Sciatic nerve (tissue), 2 donors: Measurements from ENCODE around the gene CXorf58. TPM values are rescaled to one million over a fixed set of nuclear protein-coding genes. Genes with fewer than 3 reads are reported as not detected.
"Not testable (repeated sequence)": the region's sequence is repeated elsewhere in the genome, so short reads cannot be mapped to it uniquely, and the experiment has no call there.

Experiments
- ATAC-seq: fragments of 200-7000 bp; cut with Tn5 transposase; one replicate; pipeline ENCODE4 v1.9.1; 2020; ENCODE audit warnings: mild to moderate bottlenecking, moderate library complexity
- DNase-seq: peaks from one replicate; pipeline ENCODE4 v3.0.0-alpha.2; 2020; ENCODE audit warnings: low spot score
- intact Hi-C: fragments of 100-400 bp; cut with DNase I; formaldehyde crosslinking; loops from one replicate; pipeline ENCODE4 v1.14.2; 2022
- total RNA-seq: library from RNA; stranded (reverse); fragmentation: NEBNext Ultra II Directional; extraction: Animal tissue kit (Norgen Biotek cat#: 25700); gene quantifications from one replicate; pipeline ENCODE4 v1.2.1, GENCODE V29; 2021
- donor health status: DM: no; HTN: no; CAD: no.
- donor health status: DM: no; HTN: no; CAD: no.

Gene CXorf58, protein sequence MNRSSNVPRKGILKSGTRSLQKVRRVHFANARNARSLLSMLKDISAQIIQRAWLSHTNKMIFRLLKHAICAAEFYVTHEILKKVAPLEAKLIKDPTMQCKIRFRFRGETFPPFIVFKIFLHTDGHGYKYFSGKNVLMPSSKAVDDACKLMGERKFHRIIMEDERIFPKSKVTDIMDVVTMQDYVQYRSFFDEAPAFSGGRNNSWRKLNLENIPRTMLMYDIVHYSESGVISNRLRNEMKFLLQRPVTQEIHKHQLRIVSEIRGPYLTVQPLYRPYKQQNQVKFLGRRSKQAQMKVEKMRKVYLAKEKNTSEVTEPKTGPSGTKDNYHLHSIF
- total RNA-seq = not detected

DNA sequence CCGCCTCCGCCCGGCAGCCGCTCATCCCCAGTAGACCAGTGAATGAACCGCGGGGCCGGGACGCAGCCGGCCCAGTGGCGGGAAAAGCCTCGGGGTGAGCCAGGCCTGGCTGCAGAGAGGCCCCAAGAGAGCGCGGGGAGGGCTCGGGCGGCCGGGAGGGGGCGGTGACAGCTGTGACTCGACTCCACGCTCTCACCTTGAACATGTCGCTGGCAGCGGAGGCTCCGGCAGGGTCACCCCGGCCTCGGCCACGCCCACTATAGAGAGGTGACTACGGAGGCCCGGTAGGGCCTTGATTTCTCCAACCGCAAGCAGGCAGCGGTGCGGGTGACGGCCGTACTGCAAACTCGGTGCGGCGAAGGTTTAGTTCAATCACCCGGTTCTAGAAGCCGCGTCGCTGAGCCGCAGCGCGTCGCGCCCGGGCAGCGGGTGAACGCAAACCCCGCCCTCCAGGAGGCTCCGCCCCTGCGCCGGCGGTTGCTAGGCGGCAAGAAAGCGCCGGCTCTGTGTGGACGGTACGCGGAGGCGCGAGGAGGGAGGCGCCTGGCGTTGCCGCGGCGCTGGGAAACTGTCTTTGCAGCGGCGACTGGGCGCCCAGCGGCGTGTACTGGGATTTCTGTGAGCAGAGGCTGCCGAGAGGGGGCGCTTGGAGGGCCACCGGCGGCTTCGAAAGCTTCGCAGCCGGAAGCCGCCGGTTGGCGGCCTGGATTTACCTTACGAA is at the start of gene CXorf58, which contains the start of gene APOO:
Gene CXorf58, plus strand, starts transcription at position 509 of the 721 bp plus-strand sequence. CDS start 2,297 bp downstream, outside the sequence.
Gene APOO, minus strand, starts transcription at position 441 of the 721 bp plus-strand sequence. Its CDS starts 236 bp downstream, at position 205.
- intact Hi-C loops = loop anchor here (10.0 kb wide), 1 partner anchor 123 kb away; the partner anchor contains the start of gene SAT1
- peak; percentile 99 for ATAC-seq

DNA sequence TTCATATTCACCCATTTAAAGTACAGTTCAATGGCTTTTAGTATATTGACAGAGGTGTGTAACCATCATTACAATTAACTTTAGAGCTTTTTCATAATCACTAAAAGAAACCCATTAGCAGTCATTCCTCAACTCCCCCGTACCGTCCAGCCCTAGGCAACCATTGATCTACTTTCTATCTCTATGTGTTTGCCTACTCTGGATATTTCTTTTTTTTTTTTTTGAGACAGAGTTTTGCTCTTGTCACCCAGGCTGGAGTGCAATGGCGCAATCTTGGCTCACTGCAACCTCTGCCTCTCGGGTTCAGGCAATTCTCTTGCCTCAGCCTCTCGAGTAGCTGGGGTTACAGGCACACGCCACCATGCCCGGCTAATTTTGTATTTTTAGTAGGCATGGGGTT is 48.6 kb upstream of the CXorf58 start:
- ATAC-seq, intact Hi-C loops, DNase-seq: not testable (repeated sequence)

More for the DNA sequence above, at the start of gene CXorf58, which contains the start of gene APOO:
- DNase-seq = peak; percentile 93

DNA sequence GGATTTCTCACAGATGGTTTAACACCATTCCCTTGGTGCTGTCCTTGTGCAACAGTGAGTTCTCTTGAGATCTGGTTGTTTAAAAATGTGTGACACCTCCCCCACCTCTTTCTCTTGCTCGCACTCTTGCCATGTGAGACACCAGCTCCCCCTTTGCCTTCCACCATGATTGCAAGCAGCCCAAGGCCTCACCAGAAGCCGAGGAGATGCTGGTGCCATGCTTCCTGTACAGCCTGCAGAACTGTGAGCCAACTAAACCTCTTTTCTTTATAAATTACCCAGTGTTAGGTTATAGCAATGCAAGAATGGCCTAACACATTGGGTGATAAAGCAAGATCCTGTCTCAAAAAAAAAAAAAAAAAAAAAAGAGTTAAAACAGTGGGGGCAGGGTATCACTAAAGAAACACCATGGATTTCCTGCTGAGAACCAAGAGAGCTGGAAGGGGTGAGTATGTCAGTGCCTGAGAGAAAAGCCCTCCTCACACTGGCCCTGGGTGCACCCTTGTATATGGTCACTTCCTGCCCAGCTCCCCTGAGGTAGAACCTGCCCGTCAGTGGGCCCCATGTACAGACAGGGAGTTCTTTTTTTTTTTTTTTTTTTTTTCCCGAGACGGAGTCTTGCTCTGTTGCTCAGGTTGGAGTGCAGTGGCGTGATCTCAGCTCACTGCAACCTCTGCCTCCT is 46.5 kb upstream of the CXorf58 start:
- ATAC-seq = no peak
- DNase-seq = no peak
- intact Hi-C loops = no loop called here

DNA sequence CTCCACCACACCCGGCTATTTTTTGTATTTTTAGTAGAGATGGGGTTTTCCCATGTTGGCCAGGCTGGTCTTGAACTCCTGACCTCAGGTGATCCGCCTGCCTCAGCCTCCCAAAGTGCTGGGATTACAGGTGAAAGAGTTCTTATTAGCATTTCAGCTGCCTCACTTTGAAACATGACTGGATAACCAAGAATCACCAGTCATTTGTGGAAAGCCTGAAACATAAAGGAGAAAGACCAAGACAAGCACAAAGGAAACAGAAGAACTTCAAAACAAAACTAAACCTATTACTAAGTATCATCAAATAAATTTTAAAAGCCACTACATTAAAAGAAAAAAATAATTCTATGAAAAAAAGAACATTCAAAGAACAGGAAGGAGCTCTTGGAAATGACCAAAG is 45.9 kb upstream of the CXorf58 start:
- DNase-seq, ATAC-seq, intact Hi-C loops: not testable (repeated sequence)

DNA sequence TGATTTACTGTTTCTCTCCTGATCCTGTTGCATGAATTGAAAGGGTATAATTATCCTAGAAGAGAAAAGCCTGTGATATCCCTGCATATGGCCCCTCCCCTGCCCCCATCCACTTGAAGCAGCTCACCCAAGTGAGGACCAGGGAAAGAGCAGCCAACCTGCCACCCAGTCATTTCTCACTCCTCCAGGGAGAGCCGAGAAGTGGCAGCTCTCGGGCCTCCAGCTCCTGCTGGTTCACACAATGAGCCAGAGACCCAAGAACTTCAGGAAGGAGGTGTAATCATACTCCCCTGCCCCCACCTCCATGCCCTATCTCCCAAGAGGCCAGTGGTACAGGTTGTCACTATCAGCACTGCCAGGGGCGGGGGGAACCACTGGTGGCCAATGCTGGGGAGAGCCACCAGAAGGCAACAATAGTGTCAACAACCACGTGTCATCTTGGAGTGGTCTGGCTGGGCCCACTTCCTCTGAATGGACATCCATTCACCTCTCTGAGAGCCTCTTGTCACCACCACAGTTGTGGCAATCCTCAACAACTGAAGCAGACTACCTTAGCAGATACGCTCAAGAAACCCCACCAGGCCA is 43.0 kb upstream of the CXorf58 start:
- intact Hi-C loops = no loop called here
- no peak for DNase-seq
- ATAC-seq = no peak

DNA sequence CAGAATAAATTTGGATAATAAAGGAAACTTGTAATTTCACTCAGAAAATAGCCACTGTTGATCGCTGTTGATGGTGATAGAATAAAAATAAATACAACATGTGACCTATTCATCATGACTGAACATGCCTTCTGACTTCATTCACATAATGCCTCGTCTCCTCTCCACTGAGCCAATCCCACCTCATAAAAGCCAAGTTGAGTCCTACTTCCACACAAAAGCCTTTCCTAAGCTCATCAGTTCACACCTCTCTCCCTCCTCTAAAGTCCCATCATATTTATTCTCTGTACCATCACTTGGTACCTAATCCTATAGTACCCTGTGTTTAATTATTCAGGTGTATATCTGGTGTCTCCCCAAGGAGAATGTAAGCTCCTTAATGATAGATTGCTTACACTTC is 37.8 kb upstream of the CXorf58 start:
- no peak for ATAC-seq
- no peak for DNase-seq
- intact Hi-C loops = no loop called here

DNA sequence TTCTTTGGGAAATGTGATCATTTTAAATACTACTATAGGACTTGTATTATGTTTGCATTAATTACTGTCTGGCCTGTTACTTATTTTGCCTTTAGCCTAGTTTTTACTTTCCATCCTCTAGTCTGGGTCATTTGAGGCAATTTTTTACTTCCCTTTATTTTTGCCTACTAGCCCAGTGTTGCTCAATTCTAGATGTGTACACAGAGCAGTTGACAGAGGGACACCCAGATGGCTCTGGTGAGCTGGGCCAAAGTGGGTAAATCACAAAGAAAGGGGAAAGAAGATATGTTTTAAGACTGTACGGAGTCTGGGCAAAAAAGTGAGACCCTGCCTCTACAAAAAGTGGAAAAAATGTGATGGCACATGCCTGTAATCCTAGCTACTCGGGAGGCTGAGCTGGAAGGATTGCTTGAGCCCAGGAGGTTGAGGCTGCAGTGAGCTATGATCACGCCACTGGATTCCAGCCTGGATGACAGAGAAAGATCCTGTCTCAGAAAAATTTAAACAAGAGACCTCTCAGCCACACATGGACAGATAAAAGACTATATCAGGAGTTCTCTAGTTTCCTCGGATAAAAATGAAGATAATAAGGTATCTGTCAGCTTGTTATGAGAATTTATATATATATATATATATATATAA is 35.8 kb upstream of the CXorf58 start:
- DNase-seq (no peak), ATAC-seq (peak; percentile 61)
- intact Hi-C loops = no loop called here

DNA sequence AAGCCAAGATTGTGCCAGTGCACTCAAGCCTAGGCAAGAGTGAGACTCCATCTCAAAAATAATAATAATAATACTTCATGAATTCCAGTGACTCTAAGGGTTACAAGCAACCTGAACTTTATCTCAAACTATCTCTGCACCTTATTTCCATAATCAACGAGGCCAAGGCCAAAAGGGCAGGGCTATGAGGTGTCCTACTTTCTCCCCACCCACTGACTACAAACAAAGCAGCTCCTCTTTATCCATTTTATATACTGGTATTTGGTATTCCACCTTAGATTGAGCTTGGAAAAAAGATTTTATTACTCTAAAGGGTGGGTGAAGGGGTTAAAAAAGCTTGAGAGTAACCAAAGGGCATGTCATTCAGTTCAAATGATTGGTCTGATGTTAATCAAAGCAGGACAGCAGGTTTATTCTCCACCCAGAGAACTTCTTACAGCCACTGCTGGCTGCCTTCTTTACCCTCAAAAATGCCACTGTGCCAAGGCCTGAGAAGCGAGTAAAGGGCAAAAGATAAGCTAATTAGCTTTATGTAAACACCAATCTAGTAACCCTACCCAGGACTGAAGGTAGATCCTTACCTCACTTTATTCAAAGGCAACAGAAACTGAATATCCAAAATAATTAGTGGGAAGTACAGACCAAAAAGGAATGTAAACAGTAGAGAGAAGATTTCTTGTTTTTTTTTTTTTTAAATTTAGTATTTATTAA is 28.3 kb upstream of the CXorf58 start:
- DNase-seq (no peak), ATAC-seq (no peak)
- intact Hi-C loops = no loop called here

DNA sequence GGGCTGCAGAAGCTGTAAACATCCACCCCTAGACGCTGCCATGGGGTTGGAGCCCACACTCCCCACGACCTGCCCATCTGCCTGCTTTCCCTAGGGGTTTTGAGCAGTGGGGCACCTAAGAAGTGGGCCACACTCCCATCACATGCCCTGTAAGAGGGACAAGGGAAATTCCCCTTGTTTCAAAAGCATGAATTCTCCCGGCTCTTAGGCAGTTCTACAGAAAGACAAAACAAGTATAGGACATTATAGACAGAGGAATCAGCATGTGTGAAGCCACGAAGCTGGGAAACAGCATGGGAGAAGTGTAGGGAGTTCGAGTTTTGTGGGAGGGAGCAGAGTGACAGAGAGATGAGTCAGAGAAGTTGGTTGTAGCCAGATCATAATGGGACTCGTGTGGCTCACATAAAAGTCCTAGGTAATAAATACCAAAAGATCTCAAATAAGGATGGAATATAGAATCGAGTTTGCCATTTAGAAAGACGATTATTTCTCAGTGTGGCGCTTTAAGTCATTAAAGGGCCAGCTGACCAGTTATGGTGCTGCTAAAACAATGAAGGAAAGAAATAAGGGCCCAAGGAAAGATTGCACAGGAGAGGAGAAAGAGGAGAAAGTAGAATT is 24.0 kb upstream of the CXorf58 start:
- DNase-seq (no peak), ATAC-seq (no peak)
- intact Hi-C loops = no loop called here

DNA sequence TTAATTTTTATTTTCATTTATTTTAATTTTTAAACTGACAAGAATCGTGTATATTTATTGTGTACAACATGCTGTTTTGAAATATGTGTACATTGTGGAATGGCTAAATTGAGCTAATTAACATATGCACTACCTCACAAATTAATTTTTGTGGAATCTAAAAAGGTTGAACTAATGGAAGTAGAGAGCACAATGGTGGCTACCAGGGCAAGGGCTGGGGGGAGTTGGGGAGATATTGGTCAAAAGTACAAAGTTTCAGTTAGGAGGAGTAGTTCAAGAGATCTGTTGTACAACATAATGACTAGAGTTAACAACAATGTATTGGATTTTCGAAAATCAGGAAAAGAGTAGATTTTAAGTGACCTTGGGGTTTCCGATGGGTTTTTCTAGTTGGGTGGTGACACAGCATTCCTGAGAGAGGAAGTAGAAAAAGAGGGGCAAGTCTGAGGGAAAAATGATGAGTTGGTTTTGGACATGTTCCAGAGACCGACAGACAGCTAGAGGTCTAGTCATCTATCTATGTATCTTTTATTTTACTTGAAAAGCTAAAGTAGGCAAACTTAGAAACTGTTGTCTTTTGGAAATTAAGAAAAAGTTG is 23.3 kb upstream of the CXorf58 start:
- intact Hi-C loops = no loop called here
- DNase-seq = no peak
- ATAC-seq = no peak

DNA sequence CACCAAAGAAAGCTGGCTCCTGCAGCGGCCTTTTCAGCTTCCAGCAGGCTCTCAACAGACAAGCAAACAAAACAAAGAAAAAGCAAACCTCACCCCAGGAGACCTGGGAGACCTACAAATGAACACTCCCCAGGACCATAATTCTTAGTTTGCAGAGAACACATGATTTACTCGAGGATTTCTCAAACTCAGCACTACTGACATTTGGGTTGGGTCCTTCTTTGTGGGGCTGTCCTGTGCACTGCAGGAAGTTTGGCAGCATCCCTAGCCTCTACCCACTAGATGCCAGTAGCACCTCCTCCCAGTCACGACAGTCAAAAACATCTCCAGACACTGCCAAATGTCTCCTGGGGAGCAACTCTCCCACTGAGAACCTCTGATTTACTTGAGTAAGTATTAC is 22.0 kb upstream of the CXorf58 start:
- ATAC-seq = no peak
- intact Hi-C loops = no loop called here

DNA sequence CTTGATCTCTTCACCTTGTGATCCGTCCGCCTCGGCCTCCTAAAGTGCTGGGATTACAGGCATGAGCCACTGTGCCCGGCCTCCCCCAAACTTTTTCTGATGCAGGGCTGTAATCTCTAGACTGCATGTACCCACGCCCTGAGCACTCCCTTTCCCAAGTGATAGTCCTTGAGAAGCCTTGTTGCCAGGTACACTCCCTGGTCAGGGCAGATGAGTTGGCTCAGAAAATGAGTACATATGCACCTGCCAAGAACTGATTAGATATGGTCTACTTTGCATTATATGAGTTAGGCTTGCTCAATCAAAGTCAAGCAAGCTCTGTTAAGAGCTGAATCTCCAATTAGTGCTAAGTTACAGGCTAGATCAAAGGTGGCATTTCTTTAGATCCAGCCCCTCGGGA is 20.4 kb upstream of the CXorf58 start:
- intact Hi-C loops = no loop called here
- no peak for ATAC-seq
- no peak for DNase-seq

More for the DNA sequence above, 22.0 kb upstream of the CXorf58 start:
- no peak for DNase-seq

DNA sequence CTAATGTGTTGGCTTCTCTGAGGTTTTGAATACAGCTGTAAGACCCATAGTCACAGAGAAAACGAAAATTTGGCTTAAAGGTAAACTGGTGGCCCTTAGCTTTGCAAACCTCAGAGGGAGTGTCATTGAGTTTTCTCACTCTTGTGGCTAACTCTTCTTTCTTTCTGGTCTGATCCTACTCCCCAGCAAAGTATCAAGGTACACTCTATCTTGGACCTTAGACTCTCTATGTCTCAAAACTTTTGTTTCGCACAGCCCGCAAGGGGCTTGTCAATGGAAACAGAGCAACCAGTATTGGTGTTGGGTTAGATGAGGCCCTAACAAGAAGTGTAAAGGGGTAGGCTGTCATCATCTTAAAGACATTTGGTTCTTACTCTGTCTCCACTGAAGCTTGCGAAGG is 19.9 kb upstream of the CXorf58 start:
- intact Hi-C loops = no loop called here
- DNase-seq = no peak
- ATAC-seq = no peak

DNA sequence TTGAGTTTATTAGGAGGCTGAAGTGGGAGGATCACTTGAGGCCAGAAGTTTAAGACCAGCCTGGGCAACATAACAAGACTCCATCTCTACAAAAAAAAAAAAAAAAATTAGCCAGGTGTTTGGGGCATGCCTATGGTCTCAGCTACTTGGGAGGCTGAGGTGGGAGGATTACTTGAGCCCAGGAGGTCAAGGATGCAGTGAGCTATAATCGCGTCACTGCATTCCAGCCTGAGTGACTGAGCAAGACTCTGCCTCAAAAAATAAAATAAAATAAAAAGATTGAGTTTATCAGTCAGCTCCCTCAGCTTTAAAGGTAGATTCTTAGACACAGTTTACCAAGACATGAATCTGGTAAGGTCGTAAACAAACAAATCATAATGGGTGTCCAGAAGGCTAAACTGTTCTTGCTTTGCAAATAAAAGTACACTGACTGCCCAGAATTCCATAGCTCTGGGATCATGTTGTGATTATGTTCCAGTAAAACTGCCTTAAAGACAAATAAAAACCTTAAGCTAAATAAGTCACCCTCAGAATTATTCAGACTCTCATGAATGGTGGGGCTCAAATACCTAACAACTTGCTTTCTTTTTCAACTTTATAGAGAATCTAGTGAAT is 18.8 kb upstream of the CXorf58 start:
- ATAC-seq (no peak), DNase-seq (no peak)
- intact Hi-C loops = no loop called here

DNA sequence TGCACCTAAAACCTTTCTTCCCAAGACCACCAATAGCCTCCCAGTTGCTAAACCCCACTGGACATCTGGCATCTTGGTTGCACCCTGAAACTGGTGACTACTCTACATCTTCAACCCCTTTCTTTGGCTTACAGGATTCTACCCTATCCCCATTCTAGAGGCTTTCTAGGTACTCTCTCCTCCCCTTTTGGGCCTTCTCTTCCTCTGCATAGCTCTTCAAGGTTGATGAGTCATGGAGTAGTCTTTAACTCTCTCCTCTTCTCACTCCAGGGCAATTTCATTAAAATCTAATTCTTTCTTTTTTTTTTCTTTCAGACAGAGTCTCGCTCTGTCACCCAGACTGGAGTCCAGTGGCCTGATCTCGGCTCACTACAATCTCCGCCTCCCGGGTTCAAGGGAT is 16.9 kb upstream of the CXorf58 start:
- ATAC-seq (no peak), DNase-seq (no peak)
- intact Hi-C loops = no loop called here

DNA sequence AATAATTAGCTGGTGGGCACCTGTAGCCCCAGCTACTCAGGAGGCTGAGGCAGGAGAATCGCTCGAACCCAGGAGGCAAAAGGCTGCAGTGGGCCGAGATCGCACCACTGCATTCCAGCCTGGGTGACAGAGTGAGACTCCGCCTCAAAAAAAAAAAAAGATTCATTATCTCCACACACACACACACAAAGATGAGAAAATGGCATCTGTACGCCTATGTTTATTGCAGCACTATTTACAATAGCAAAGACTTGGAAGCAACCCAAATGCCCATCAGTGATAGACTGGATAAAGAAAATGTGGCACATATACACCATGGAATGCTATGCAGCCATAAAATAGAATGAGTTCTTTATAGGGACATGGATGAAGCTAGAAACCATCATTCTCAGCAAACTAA is 12.8 kb upstream of the CXorf58 start:
- ATAC-seq, intact Hi-C loops, DNase-seq: not testable (repeated sequence)

DNA sequence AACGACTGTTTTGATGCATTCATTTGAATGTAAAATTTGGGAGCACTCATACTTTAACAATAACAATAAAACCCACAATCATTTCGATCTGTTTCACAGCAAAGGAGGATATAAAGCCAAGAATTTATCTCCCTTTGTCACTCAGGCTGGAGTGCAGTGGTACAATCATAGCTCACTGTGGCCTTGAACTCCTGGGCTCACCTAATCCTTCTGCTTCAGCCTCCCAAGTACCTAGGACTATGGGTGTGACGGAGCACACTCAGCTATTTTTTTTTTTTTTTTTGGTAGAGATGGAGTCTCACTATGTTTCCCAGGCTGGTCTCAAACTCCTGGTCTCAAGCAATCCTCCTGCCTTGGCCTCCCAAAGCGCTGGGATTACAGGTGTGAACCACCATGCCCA is 11.3 kb upstream of the CXorf58 start:
- DNase-seq, intact Hi-C loops, ATAC-seq: not testable (repeated sequence)
